ENCODE results near the gene KRTAP16-1. TPM values are rescaled to one million over a fixed set of nuclear protein-coding genes. Genes with fewer than 3 reads are reported as not detected.
A peak's percentile ranks its signal among the peaks of the same experiment; 100 is the strongest.

Gene KRTAP16-1
- total RNA-seq, 2 experiments from 2014 or later, result not detected

DNA sequence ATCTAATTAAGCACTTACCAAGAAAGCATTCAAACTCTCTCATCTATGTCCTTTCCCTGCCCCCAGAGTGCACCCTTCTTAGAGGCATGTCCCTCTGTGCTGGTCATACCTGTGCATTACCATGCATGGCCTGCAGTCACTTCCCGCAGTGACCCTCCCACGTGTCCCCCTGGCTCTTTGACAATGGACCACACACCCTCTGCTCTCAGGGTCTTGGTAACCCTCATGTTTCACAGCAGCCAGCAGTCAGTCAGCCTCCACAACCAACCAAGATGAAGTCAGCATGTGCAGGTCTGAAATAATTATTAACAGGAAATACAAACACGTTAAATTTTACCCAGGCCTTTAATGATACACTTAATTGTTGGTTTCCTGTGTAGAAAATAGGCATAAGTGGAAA is 31.4 kb upstream of the KRTAP16-1 start:
- Mint-ChIP-seq H3K4me1 (peaks cover 63% of the 10 kb centered on the region), H3K4me3 (no peak overlapping the region), H3K9me3 (ENCODE audit: low read depth) (peaks cover 7% of the 10 kb centered on the region), H3K36me3 (ENCODE audit: low read depth) (peaks cover 9% of the 10 kb centered on the region), H3K27ac (no peak overlapping the region), H3K27me3 (peaks cover 4% of the 10 kb centered on the region)
- intact Hi-C loops (cut with DNase I, micrococcal nuclease), result loop anchor here (2.0 to 10.0 kb wide), 2 partner anchors 324 to 326 kb away; no protein-coding TSS in a partner anchor
- ChIA-PET POLR2A (no interaction called here), CTCF (interaction anchor here (0.7 to 3.4 kb wide), 5 partner anchors 8 to 158 kb away, joined by 3 to 8 read pairs (median 3); no protein-coding TSS in a partner anchor)
- DNase-seq (no peak), ATAC-seq (no peak)

GRCh38 chr17:41339571-41340172 is 30.6 kb upstream of the KRTAP16-1 start:
- ATAC-seq, result no peak
- Mint-ChIP-seq H3K27me3 (peaks cover 4% of the 10 kb centered on the region), H3K9me3 (ENCODE audit: low read depth) (peaks cover 7% of the 10 kb centered on the region), H3K27ac (peak overlapping the region; percentile 24), H3K4me1 (peaks cover 71% of the 10 kb centered on the region), H3K4me3 (no peak overlapping the region), H3K36me3 (ENCODE audit: low read depth) (peaks cover 9% of the 10 kb centered on the region)
- ChIA-PET CTCF (interaction anchor here (0.5 to 3.4 kb wide), 5 partner anchors 10 to 252 kb away, joined by 3 to 8 read pairs (median 3); no protein-coding TSS in a partner anchor), POLR2A (no interaction called here)
- intact Hi-C loops (cut with DNase I, micrococcal nuclease), result loop anchor here (2.0 to 10.0 kb wide), 5 partner anchors 158 to 327 kb away; no protein-coding TSS in a partner anchor
- DNase-seq, result no peak

GRCh38 chr17:41338961-41339485 is 29.9 kb upstream of the KRTAP16-1 start:
- peak; percentile 66 for ATAC-seq
- Mint-ChIP-seq H3K27me3 (peaks cover 4% of the 10 kb centered on the region), H3K27ac (peak overlapping the region; percentile 55), H3K4me1 (peaks cover 76% of the 10 kb centered on the region), H3K4me3 (no peak overlapping the region), H3K9me3 (ENCODE audit: low read depth) (peaks cover 7% of the 10 kb centered on the region), H3K36me3 (ENCODE audit: low read depth) (peaks cover 9% of the 10 kb centered on the region)
- DNase-seq, result peak; percentile 41
- CTCF ChIA-PET, result interaction anchor here (0.7 to 1.1 kb wide), 2 partner anchors 9 to 210 kb away, joined by 3 read pairs; no protein-coding TSS in a partner anchor
- intact Hi-C loops (cut with DNase I, micrococcal nuclease), result loop anchor here (5.0 kb wide), 3 partner anchors 158 to 212 kb away; no protein-coding TSS in a partner anchor
- POLR2A ChIA-PET, result no interaction called here

DNA sequence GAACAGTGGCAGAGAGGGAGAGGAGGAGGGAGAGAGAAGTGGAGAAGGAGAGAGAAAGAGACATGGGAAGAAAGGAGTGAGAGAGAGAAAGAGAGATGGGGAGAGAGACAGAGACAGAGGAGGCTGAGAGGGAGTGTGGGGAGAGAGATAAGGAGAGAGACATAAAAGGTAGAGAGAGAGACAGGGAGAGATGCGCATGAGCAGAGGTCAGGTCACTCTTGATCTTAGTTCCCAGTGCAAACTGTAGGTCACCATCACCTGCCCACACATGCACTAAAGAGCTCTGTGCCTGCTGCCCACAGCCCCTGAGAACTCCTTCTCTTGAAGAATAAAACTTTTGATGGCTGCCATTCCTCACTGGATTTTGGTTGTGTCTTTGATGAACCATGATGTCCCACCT is 26.6 kb upstream of the KRTAP16-1 start:
- Mint-ChIP-seq H3K27ac (no peak overlapping the region), H3K9me3 (ENCODE audit: low read depth) (no peaks in the 10 kb centered on the region), H3K4me1 (peaks cover 57% of the 10 kb centered on the region), H3K4me3 (no peak overlapping the region), H3K36me3 (ENCODE audit: low read depth) (no peaks in the 10 kb centered on the region), H3K27me3 (peaks cover 4% of the 10 kb centered on the region)
- ATAC-seq (no peak), DNase-seq (no peak)
- intact Hi-C loops (cut with DNase I, micrococcal nuclease), result loop anchor here (5.0 kb wide), 3 partner anchors 162 to 212 kb away; no protein-coding TSS in a partner anchor
- ChIA-PET POLR2A (no interaction called here), CTCF (no interaction called here)

DNA sequence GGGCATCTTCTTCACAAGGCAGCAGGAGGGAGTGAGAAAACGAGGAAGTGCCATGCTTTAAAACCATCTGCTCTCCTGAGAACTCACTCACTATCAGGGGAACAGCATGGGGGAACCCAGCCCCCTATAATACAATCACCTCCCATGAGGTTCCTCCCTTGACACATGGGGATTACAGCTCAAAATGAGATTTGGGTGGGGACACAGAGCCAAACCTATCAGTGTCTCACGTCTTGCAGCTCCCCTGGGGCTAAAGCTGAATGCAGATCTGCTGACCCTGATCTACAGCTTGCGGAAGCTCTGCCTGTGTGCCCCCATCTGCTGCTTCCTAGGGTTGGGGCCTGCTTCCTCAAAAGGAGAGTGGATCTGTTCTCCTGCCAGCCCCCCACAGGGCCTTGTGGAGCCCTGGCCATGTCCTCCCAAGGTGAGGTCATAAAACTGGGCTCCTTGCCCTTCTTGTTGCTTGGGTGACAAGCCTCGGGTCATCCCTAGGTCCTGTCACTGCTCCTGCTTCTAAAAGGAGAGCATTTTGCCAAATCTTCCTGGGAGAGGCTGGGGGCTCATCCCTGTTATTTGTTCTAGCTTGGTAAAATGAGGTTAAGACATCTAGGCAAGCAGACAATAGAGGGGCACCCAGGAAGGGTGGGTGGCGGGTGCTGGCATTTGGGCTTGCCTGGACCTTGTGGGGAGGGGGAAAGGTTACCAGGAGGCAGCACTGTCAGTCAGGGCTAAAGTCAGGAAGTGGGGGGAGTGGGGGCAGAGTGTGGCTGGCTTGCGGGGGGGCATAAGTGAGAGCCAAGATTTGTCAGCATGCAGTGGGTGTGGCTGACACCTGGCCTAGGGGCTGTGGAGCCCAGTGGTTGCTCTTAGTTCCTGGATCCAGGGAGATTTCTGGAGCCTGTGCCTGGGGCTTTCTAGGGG is 25.5 kb upstream of the KRTAP16-1 start:
- Mint-ChIP-seq H3K4me1 (peaks cover 46% of the 10 kb centered on the region), H3K36me3 (ENCODE audit: low read depth) (no peaks in the 10 kb centered on the region), H3K27ac (no peak overlapping the region), H3K4me3 (no peak overlapping the region), H3K27me3 (no peaks in the 10 kb centered on the region), H3K9me3 (ENCODE audit: low read depth) (no peaks in the 10 kb centered on the region)
- CTCF ChIA-PET, result interaction anchor here (0.7 to 4.2 kb wide), 3 partner anchors 11 to 27 kb away, joined by 3 to 21 read pairs (median 4); no protein-coding TSS in a partner anchor
- intact Hi-C loops (cut with DNase I, micrococcal nuclease), result loop anchor here (5.0 kb wide), 3 partner anchors 163 to 213 kb away; no protein-coding TSS in a partner anchor
- ATAC-seq (no peak), DNase-seq (no peak)
- POLR2A ChIA-PET, result no interaction called here

GRCh38 chr17:41333836-41334235 is 24.7 kb upstream of the KRTAP16-1 start:
- ATAC-seq, result no peak
- Mint-ChIP-seq H3K4me1 (peaks cover 38% of the 10 kb centered on the region), H3K27me3 (no peaks in the 10 kb centered on the region), H3K27ac (no peak overlapping the region), H3K9me3 (ENCODE audit: low read depth) (no peaks in the 10 kb centered on the region), H3K4me3 (no peak overlapping the region), H3K36me3 (ENCODE audit: low read depth) (no peaks in the 10 kb centered on the region)
- DNase-seq, result no peak
- ChIA-PET POLR2A (no interaction called here), CTCF (interaction anchor here (0.7 to 4.2 kb wide), 3 partner anchors 11 to 26 kb away, joined by 3 to 21 read pairs (median 4); no protein-coding TSS in a partner anchor)
- intact Hi-C loops (cut with DNase I, micrococcal nuclease), result no loop called here

DNA sequence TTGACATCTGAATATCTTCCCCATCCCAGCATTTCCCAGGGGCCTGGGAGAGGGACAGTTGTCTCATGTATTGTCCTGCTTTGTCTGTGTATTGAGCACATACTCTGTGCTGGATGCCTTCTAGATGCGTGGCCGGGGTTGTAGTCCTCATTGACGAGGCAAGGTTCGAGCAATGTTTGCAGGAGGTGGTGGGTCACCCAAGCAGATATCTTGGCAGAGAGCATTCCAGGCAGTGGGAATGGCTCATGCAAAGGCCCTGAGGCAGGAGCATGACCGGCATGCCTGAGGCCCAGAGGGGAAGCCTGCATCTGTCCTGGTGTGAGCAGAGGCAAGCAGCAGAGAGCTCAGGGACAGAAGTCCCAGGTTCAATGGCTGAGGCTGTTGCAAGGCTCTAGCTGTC is 24.0 kb upstream of the KRTAP16-1 start:
- intact Hi-C loops (cut with DNase I, micrococcal nuclease), result no loop called here
- no peak overlapping the region for H3K27ac Mint-ChIP-seq
- POLR2A ChIA-PET, result no interaction called here

DNA sequence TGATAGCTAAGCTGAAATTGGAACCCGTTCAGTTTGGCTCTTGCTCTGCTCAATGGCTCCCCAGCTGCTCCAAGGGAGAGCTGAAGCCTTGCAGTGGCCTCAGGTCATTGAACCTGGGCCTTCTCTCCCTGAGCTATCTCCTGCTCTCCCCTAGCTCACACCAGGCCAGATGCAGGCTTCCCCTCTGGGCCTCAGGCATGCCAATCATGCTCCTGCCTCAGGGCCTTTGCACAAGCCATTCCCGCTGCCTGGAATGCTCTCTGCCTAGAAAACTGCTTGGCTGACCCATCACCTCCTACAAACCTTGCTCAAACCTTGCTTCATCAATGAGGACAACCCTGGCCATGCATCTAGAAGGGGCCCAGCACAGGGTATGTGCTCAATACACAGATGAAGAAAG is 23.1 kb upstream of the KRTAP16-1 start:
- Mint-ChIP-seq H3K27ac (no peak overlapping the region), H3K4me3 (no peak overlapping the region), H3K27me3 (no peaks in the 10 kb centered on the region), H3K36me3 (ENCODE audit: low read depth) (no peaks in the 10 kb centered on the region), H3K4me1 (peaks cover 30% of the 10 kb centered on the region), H3K9me3 (ENCODE audit: low read depth) (no peaks in the 10 kb centered on the region)
- ATAC-seq, result no peak
- CTCF ChIA-PET, result interaction anchor here (0.6 to 4.2 kb wide), 3 partner anchors 9 to 415 kb away, joined by 3 to 21 read pairs (median 4); no protein-coding TSS in a partner anchor
- POLR2A ChIA-PET, result no interaction called here
- intact Hi-C loops (cut with DNase I, micrococcal nuclease), result no loop called here
- no peak for DNase-seq

More for the DNA sequence above, 24.0 kb upstream of the KRTAP16-1 start:
- CTCF ChIA-PET, result interaction anchor here (1.3 to 4.2 kb wide), 2 partner anchors 10 to 25 kb away, joined by 3 to 21 read pairs; no protein-coding TSS in a partner anchor
- no peak for ATAC-seq
- H3K4me3 Mint-ChIP-seq, result no peak overlapping the region
- no peaks in the 10 kb centered on the region for H3K9me3 Mint-ChIP-seq (ENCODE audit: low read depth)
- no peaks in the 10 kb centered on the region for H3K27me3 Mint-ChIP-seq
- DNase-seq, result no peak
- peaks cover 32% of the 10 kb centered on the region for H3K4me1 Mint-ChIP-seq
- H3K36me3 Mint-ChIP-seq (ENCODE audit: low read depth), result no peaks in the 10 kb centered on the region

DNA sequence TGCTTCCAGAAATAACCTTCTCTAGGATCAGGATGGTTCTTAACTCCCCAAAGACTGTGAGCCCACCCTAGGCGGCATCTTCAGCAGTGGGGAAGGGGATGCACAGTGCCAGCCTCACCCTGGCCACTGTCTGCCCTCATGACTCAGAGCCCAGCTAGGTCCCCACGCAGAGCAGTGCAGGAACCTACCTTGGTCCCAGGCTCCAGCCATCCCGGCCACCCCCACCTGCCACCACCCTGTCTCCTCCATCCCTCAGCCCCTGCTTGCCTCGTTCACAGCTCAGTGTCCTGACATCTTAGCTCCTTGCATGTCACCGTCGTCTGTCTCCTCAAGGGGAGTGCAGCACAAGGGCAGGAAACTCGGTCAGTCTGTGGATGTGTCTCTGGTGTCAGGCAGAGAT is 22.5 kb upstream of the KRTAP16-1 start:
- no peaks in the 10 kb centered on the region for H3K27me3 Mint-ChIP-seq
- no peak overlapping the region for H3K4me3 Mint-ChIP-seq
- no peaks in the 10 kb centered on the region for H3K36me3 Mint-ChIP-seq (ENCODE audit: low read depth)
- H3K27ac Mint-ChIP-seq, result no peak overlapping the region
- H3K9me3 Mint-ChIP-seq (ENCODE audit: low read depth), result no peaks in the 10 kb centered on the region
- DNase-seq (no peak), ATAC-seq (no peak)
- H3K4me1 Mint-ChIP-seq, result peaks cover 36% of the 10 kb centered on the region
- ChIA-PET CTCF (interaction anchor here (1.0 to 4.2 kb wide), 2 partner anchors 9 to 14 kb away, joined by 3 to 21 read pairs; no protein-coding TSS in a partner anchor), POLR2A (interaction anchor here (0.6 kb wide), 1 partner anchor 370 kb away, joined by 3 read pairs; no protein-coding TSS in a partner anchor)
- intact Hi-C loops (cut with DNase I, micrococcal nuclease), result no loop called here

DNA sequence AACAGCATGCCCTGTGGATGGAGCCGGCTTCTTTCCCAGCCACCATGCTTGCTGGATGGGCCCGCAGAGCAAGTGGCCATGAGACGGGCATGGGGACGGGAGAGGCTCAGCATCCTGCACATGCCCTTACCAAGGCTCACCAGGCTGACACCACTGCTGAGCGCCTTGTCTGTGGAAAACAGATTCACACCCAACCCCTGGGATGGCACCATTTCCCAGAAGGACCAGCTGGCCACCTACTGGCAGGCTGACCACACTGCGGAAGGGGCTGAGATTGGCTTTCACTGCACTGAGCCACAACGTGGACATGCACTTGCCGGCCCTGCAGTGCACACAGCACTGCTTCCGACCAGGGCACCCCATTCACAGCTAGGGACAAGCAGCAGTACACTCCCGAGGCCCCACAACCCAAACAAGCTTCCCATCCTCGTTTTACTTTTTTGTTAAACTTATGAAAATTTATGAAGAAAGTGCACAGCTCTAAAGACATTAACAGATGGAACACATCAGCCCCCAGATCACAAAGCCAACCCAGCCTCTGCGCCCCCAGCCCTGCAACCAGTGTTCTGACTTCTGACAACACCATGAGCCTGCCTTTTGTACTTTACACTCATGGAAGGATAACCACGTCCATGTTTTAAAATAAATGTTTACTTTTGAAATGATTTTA is 20.3 kb upstream of the KRTAP16-1 start:
- ATAC-seq, result peak; percentile 65
- DNase-seq, result peak; percentile 58
- intact Hi-C loops (cut with DNase I, micrococcal nuclease), result no loop called here

More for the DNA sequence above, 20.3 kb upstream of the KRTAP16-1 start:
- H3K4me1 Mint-ChIP-seq, result peaks cover 28% of the 10 kb centered on the region
- no peaks in the 10 kb centered on the region for H3K36me3 Mint-ChIP-seq (ENCODE audit: low read depth)
- ChIA-PET POLR2A (no interaction called here), CTCF (interaction anchor here (0.6 to 1.8 kb wide), 6 partner anchors 10 to 732 kb away, joined by 3 to 4 read pairs (median 4); no protein-coding TSS in a partner anchor)
- H3K4me3 Mint-ChIP-seq, result no peak overlapping the region
- H3K27me3 Mint-ChIP-seq, result no peaks in the 10 kb centered on the region
- H3K9me3 Mint-ChIP-seq (ENCODE audit: low read depth), result no peaks in the 10 kb centered on the region
- H3K27ac Mint-ChIP-seq, result no peak overlapping the region
